HEK293T (cell line): ENCODE results near the gene MACROD2.

Experiments
- ARNT ChIP-seq: fragments of 450-650 bp; IDR thresholded peaks from 2 replicates; pipeline ENCODE4 v1.6.1; 2017; ENCODE audit warnings: mild to moderate bottlenecking
- BHLHE40 ChIP-seq: fragments of 450-650 bp; IDR thresholded peaks from 2 replicates; pipeline ENCODE4 v1.6.1; 2016; ENCODE audit warnings: mild to moderate bottlenecking, moderate library complexity, borderline replicate concordance
- CTBP1 ChIP-seq: fragments of 450-650 bp; IDR thresholded peaks from 2 replicates; pipeline ENCODE4 v1.6.1; 2016; ENCODE audit warnings: borderline replicate concordance
- FOXA1 ChIP-seq: fragments of 450-650 bp; IDR thresholded peaks from 2 replicates; pipeline ENCODE4 v1.6.1; 2016; ENCODE audit warnings: mild to moderate bottlenecking
- FOXM1 ChIP-seq: fragments of 450-650 bp; IDR thresholded peaks from 2 replicates; pipeline ENCODE4 v1.6.1; 2017; ENCODE audit warnings: mild to moderate bottlenecking, borderline replicate concordance
- LEF1 ChIP-seq: fragments of 450-650 bp; IDR thresholded peaks from 2 replicates; pipeline ENCODE4 v1.6.1; 2017; ENCODE audit warnings: mild to moderate bottlenecking, borderline replicate concordance
- NFRKB ChIP-seq: fragments of 450-650 bp; IDR thresholded peaks from 2 replicates; pipeline ENCODE4 v1.6.1; 2016; ENCODE audit warnings: mild to moderate bottlenecking, moderate library complexity
- SP1 ChIP-seq: fragments of 450-650 bp; IDR thresholded peaks from 2 replicates; pipeline ENCODE4 v1.6.1; 2017
- TARDBP ChIP-seq: fragments of 450-650 bp; IDR thresholded peaks from 2 replicates; pipeline ENCODE4 v1.6.1; 2016

- TF ChIP-seq TARDBP = no peak
- TF ChIP-seq ARNT = no peak
- TF ChIP-seq FOXA1 = no peak
- TF ChIP-seq CTBP1 = no peak
- no peak for TF ChIP-seq SP1
- no peak for TF ChIP-seq LEF1
- TF ChIP-seq NFRKB = no peak
- no peak for TF ChIP-seq BHLHE40
- no peak for TF ChIP-seq FOXM1
These were observed 936.7 kb downstream of the MACROD2 start for GRCh38 chr20:14932040-14932439.
